ENCODE data around the gene C9orf57.

DNA sequence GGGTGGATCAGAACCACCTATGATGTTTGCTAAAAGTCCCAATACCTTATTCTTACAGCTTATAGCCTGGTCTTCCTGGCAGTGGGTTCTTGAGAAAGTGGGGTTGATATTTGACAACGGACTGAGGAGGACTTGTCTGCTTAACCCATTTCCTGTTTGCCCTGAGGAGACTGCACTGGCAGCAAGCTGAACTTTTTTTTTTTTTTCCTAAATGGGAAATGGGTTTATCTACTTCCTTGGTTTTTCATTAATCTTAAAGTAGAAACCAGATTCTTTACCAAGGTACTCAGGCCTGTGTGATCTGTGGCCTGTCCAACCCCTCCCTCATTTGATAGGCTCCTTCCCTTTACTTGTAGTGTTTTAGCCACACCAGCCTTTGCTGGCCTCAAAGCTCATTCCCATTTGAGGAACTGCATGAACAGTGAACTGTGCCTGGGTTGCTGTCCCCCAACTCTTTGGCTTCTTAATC lies 47.1 kb downstream of the C9orf57 start:
- TF ChIP-seq, protein P1, sequence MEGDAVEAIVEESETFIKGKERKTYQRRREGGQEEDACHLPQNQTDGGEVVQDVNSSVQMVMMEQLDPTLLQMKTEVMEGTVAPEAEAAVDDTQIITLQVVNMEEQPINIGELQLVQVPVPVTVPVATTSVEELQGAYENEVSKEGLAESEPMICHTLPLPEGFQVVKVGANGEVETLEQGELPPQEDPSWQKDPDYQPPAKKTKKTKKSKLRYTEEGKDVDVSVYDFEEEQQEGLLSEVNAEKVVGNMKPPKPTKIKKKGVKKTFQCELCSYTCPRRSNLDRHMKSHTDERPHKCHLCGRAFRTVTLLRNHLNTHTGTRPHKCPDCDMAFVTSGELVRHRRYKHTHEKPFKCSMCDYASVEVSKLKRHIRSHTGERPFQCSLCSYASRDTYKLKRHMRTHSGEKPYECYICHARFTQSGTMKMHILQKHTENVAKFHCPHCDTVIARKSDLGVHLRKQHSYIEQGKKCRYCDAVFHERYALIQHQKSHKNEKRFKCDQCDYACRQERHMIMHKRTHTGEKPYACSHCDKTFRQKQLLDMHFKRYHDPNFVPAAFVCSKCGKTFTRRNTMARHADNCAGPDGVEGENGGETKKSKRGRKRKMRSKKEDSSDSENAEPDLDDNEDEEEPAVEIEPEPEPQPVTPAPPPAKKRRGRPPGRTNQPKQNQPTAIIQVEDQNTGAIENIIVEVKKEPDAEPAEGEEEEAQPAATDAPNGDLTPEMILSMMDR (conservative IDR thresholded peaks at IDR 0.05) = no peak
- TF ChIP-seq EZH2 (IDR thresholded peaks at IDR 0.05; ENCODE audit: low read depth) = no peak
